DND-41 (cell line): ENCODE measurements around the gene CCR4.

ENCODE experiments used
- ATAC-seq: fragments of 200-7000 bp; cut with Tn5 transposase; 3 replicates; pipeline ENCODE4 v1.9.1; 2021; ENCODE audit warnings: low read depth; ENCODE audit not compliant: insufficient read depth
- DNase-seq: peaks from one replicate; pipeline ENCODE4 v3.0.0-alpha.2; 2020
- H2AFZ ChIP-seq: 2 replicates; pipeline ENCODE4 v1.6.0; 2012; ENCODE audit warnings: low read depth, low read length
- H3K27ac ChIP-seq: 2 replicates; pipeline ENCODE4 v1.5.1; 2012; ENCODE audit warnings: low read length, inconsistent platforms
- H3K27me3 ChIP-seq: fragments of 200-600 bp; sonication (generic); 2 replicates; pipeline ENCODE4 v1.6.0; 2012; ENCODE audit warnings: low read length, mild to moderate bottlenecking, inconsistent platforms; ENCODE audit not compliant: insufficient read depth, poor library complexity
- H3K36me3 ChIP-seq: 2 replicates; pipeline ENCODE4 v1.5.1; 2012; ENCODE audit warnings: low read length, inconsistent platforms; ENCODE audit not compliant: insufficient read depth
- H3K4me1 ChIP-seq: 2 replicates; pipeline ENCODE4 v1.5.1; 2012; ENCODE audit warnings: mild to moderate bottlenecking, low read length; ENCODE audit not compliant: insufficient read depth
- H3K4me2 ChIP-seq: 2 replicates; pipeline ENCODE4 v1.6.0; 2012; ENCODE audit warnings: mild to moderate bottlenecking, moderate library complexity, low read length, inconsistent platforms; ENCODE audit not compliant: insufficient read depth
- H3K4me3 ChIP-seq, 2 experiments: fragments of 200-600 bp in 1 of 2; shearing (Covaris generic) in 1 of 2; 2 replicates each; pipeline ENCODE4 v1.5.1; 2012 to 2016; ENCODE audit warnings: inconsistent platforms in 2 of 2, low read length in 2 of 2, mild to moderate bottlenecking in 2 of 2, low read depth in 1 of 2, moderate library complexity in 1 of 2
- H3K79me2 ChIP-seq: 2 replicates; pipeline ENCODE4 v1.6.0; 2012; ENCODE audit warnings: low read length, inconsistent platforms; ENCODE audit not compliant: insufficient read depth
- H3K9ac ChIP-seq: 2 replicates; pipeline ENCODE4 v1.6.0; 2012; ENCODE audit warnings: low read depth, mild to moderate bottlenecking, inconsistent platforms, low read length, moderate library complexity
- H3K9me3 ChIP-seq: 2 replicates; pipeline ENCODE4 v1.5.1; 2012; ENCODE audit warnings: low read length, moderate library complexity, mild to moderate bottlenecking, inconsistent platforms; ENCODE audit not compliant: insufficient read depth, severe bottlenecking
- H4K20me1 ChIP-seq: 2 replicates; pipeline ENCODE4 v1.6.0; 2012; ENCODE audit warnings: low read length; ENCODE audit not compliant: insufficient read depth
- CTCF ChIP-seq: IDR thresholded peaks from 2 replicates; pipeline ENCODE4 v1.5.1; 2012; ENCODE audit warnings: borderline replicate concordance, low read length, moderate library complexity, mild to moderate bottlenecking; ENCODE audit not compliant: poor library complexity, severe bottlenecking; ENCODE audit errors: extremely low read depth
- EZH2 ChIP-seq: IDR thresholded peaks from 3 replicates; pipeline ENCODE4 v1.6.1; 2012; ENCODE audit warnings: borderline replicate concordance, low read depth, mild to moderate bottlenecking, moderate library complexity, low read length, inconsistent platforms; ENCODE audit not compliant: severe bottlenecking

CCR4 gene

GRCh38 chr3:32995098-32995497 is 43.7 kb downstream of the CCR4 start:
- ATAC-seq (no peak), DNase-seq (no peak)
- H3K9ac ChIP-seq = no peak overlapping the region
- H3K27me3 ChIP-seq = no peaks in the 10 kb centered on the region
- H4K20me1 ChIP-seq = no peaks in the 10 kb centered on the region; the same call in 1 of the 2 replicates
- no peak overlapping the region for H3K4me3 ChIP-seq
- no peaks in the 10 kb centered on the region for H3K9me3 ChIP-seq
- peaks cover 16% of the 10 kb centered on the region; the same call in 1 of the 2 replicates for H3K36me3 ChIP-seq
- H2AFZ ChIP-seq = no peak overlapping the region
- no peaks in the 10 kb centered on the region for H3K4me1 ChIP-seq
- H3K79me2 ChIP-seq = no peaks in the 10 kb centered on the region
- no peak overlapping the region for H3K27ac ChIP-seq
- no peak overlapping the region for H3K4me2 ChIP-seq
- no peak for TF ChIP-seq EZH2
- no peak for TF ChIP-seq CTCF

GRCh38 chr3:32996048-32996754 is 44.8 kb downstream of the CCR4 start:
- Histone ChIP-seq H3K9me3 (no peaks in the 10 kb centered on the region), H3K4me1 (no peaks in the 10 kb centered on the region), H4K20me1 (no peaks in the 10 kb centered on the region; the same call in 1 of the 2 replicates), H2AFZ (no peak overlapping the region), H3K79me2 (no peaks in the 10 kb centered on the region), H3K9ac (no peak overlapping the region), H3K27me3 (no peaks in the 10 kb centered on the region), H3K4me3 (no peak overlapping the region), H3K36me3 (peaks cover 16% of the 10 kb centered on the region; the same call in 1 of the 2 replicates), H3K27ac (no peak overlapping the region), H3K4me2 (no peak overlapping the region)
- no peak for DNase-seq
- TF ChIP-seq EZH2 (no peak), CTCF (no peak)
- no peak for ATAC-seq

GRCh38 chr3:32996755-32997091 is 45.3 kb downstream of the CCR4 start:
- TF ChIP-seq CTCF (no peak), EZH2 (no peak)
- Histone ChIP-seq H3K27ac (no peak overlapping the region), H3K4me1 (no peaks in the 10 kb centered on the region), H3K9ac (no peak overlapping the region), H3K4me3 (no peak overlapping the region), H3K27me3 (no peaks in the 10 kb centered on the region), H3K9me3 (no peaks in the 10 kb centered on the region), H3K36me3 (peaks cover 16% of the 10 kb centered on the region; the same call in 1 of the 2 replicates), H3K4me2 (no peak overlapping the region), H2AFZ (no peak overlapping the region), H3K79me2 (no peaks in the 10 kb centered on the region), H4K20me1 (no peaks in the 10 kb centered on the region; the same call in 1 of the 2 replicates)
- DNase-seq = no peak
- ATAC-seq = no peak
